OCI-LY3 (cell line): ENCODE data around the gene PFN4.

Source experiments
- H2AFZ ChIP-seq: fragments of 200-600, 300-600 bp; shearing (Covaris generic); 2 replicates; pipeline ENCODE4 v1.6.0; 2014; ENCODE audit warnings: antibody characterized with exemption, low read depth, low read length
- H3K27ac ChIP-seq: fragments of 200-600, 300-600 bp; sonication (generic); 2 replicates; pipeline ENCODE4 v1.5.1; 2014; ENCODE audit warnings: mild to moderate bottlenecking, low read length, moderate library complexity, mixed read lengths
- H3K27me3 ChIP-seq: fragments of 200-600, 300-600 bp; sonication (generic); 2 replicates; pipeline ENCODE4 v1.6.1; 2014; ENCODE audit warnings: low read depth, low read length, mixed read lengths
- H3K36me3 ChIP-seq: fragments of 200-600, 300-600 bp; sonication (generic); replicated peaks from 2 replicates; pipeline ENCODE3; 2014; ENCODE audit warnings: low read depth, low read length, mixed read lengths
- H3K4me1 ChIP-seq: fragments of 300-600, 200-600 bp; sonication (generic); 2 replicates; pipeline ENCODE4 v1.6.1; 2014; ENCODE audit warnings: low read length, mixed read lengths
- H3K4me2 ChIP-seq: fragments of 200-600, 300-600 bp; sonication (generic); 2 replicates; pipeline ENCODE4 v1.6.1; 2014; ENCODE audit warnings: low read length, mixed read lengths
- H3K4me3 ChIP-seq: fragments of 300-600, 200-600 bp; sonication (generic); 2 replicates; pipeline ENCODE4 v1.5.1; 2014; ENCODE audit warnings: antibody characterized with exemption, mild to moderate bottlenecking, low read length, moderate library complexity
- H3K79me2 ChIP-seq: fragments of 300-600, 200-600 bp; shearing (Covaris generic); 2 replicates; pipeline ENCODE4 v1.6.1; 2014; ENCODE audit warnings: mild to moderate bottlenecking, low read length, mixed read lengths
- H3K9ac ChIP-seq: fragments of 300-600, 200-600 bp; shearing (Covaris generic); 2 replicates; pipeline ENCODE4 v1.6.0; 2014; ENCODE audit warnings: mild to moderate bottlenecking, low read length, moderate library complexity
- H3K9me3 ChIP-seq: fragments of 200-600, 300-600 bp; shearing (Covaris generic); 2 replicates; pipeline ENCODE4 v1.6.1; 2014; ENCODE audit warnings: low read length, mixed read lengths; ENCODE audit not compliant: insufficient read depth
- H4K20me1 ChIP-seq: fragments of 200-600, 300-600 bp; sonication (generic); 2 replicates; pipeline ENCODE4 v1.6.1; 2016; ENCODE audit warnings: low read length, mixed read lengths; ENCODE audit not compliant: insufficient read depth
- CTCF ChIP-seq: fragments of 200-600, 300-600 bp; sonication (generic); IDR thresholded peaks from 2 replicates; pipeline ENCODE4 v1.5.1; 2014; ENCODE audit warnings: antibody characterized with exemption, low read length, low read depth
- EZH2phosphoT487 ChIP-seq: fragments of 200-600 bp; shearing (Covaris generic); IDR thresholded peaks from 2 replicates; pipeline ENCODE4 v1.6.1; 2018; ENCODE audit warnings: antibody characterized with exemption, mixed run types, low read depth

Gene PFN4

GRCh38 chr2:24065341-24065740 is 57.8 kb downstream of the PFN4 start:
- Histone ChIP-seq H3K4me1 (no peaks in the 10 kb centered on the region), H3K4me2 (no peak overlapping the region), H3K27ac (no peak overlapping the region), H3K36me3 (peaks cover 14% of the 10 kb centered on the region), H2AFZ (no peak overlapping the region), H4K20me1 (no peaks in the 10 kb centered on the region), H3K79me2 (peaks cover 2% of the 10 kb centered on the region; the same call in 1 of the 2 replicates), H3K9me3 (no peaks in the 10 kb centered on the region), H3K4me3 (no peak overlapping the region), H3K27me3 (no peaks in the 10 kb centered on the region), H3K9ac (no peak overlapping the region)
- TF ChIP-seq CTCF (no peak), EZH2phosphoT487 (no peak)
